WTC11 (cell line): ENCODE measurements around the gene ZDHHC14. TPM values are rescaled to one million over a fixed set of nuclear protein-coding genes. Genes with fewer than 3 reads are reported as not detected.

ENCODE experiments used
- ATAC-seq: fragments of 200-7000 bp; cut with Tn5 transposase; 2 replicates; pipeline ENCODE4 v1.10.0; 2021; ENCODE audit warnings: mild to moderate bottlenecking, moderate library complexity
- CTCF ChIA-PET: fragments of 300-600 bp; sonication (Branson Sonifier 250); formaldehyde crosslinking; loops from one replicate; lab custom pipeline; 2021; ENCODE audit warnings: antibody characterized with exemption; lab: Charles Lee
- POLR2A ChIA-PET: fragments of 350-600 bp; sonication (Branson Sonifier 250); formaldehyde crosslinking; loops from one replicate; lab custom pipeline; 2021; ENCODE audit warnings: antibody characterized with exemption; lab: Charles Lee
- DNase-seq: peaks from one replicate; pipeline ENCODE4 v3.0.0; 2021; ENCODE audit warnings: low spot score
- H3K27ac Mint-ChIP-seq: 2 replicates; pipeline ENCODE4 v1.8.0; 2021; ENCODE audit warnings: mixed read lengths
- H3K27me3 Mint-ChIP-seq: 2 replicates; pipeline ENCODE4 v1.8.0; 2021; ENCODE audit warnings: low read depth, mild to moderate bottlenecking, moderate library complexity, mixed read lengths
- H3K36me3 Mint-ChIP-seq: 2 replicates; pipeline ENCODE4 v1.8.0; 2021; ENCODE audit warnings: mixed read lengths
- H3K4me1 Mint-ChIP-seq: 2 replicates; pipeline ENCODE4 v1.8.0; 2022; ENCODE audit warnings: mixed read lengths
- H3K4me3 Mint-ChIP-seq: 2 replicates; pipeline ENCODE4 v1.8.0; 2021; ENCODE audit warnings: mild to moderate bottlenecking, moderate library complexity, mixed read lengths
- H3K9me3 Mint-ChIP-seq: 2 replicates; pipeline ENCODE4 v1.8.0; 2021; ENCODE audit warnings: mixed read lengths
- ESRRA ChIP-seq: sonication (generic); formaldehyde crosslinking; IDR thresholded peaks from 2 replicates; pipeline ENCODE4 v1.8.1; 2022; ENCODE audit warnings: mild to moderate bottlenecking, missing genetic modification reagents, borderline replicate concordance
- FOXP1 ChIP-seq: sonication (generic); formaldehyde crosslinking; IDR thresholded peaks from 2 replicates; pipeline ENCODE4 v1.8.0; 2022; ENCODE audit warnings: missing genetic modification reagents, mild to moderate bottlenecking, moderate library complexity, borderline replicate concordance
- HMGA2 ChIP-seq: fragments of 250-450 bp; sonication (Bioruptor Pico); IDR thresholded peaks from 2 replicates; pipeline ENCODE4 v1.4.0; 2021; ENCODE audit warnings: mild to moderate bottlenecking, moderate library complexity
- MXD4 ChIP-seq: fragments of 250-450 bp; sonication (Bioruptor Pico); IDR thresholded peaks from 2 replicates; pipeline ENCODE4 v1.8.0; 2021; ENCODE audit warnings: mild to moderate bottlenecking, moderate library complexity, borderline replicate concordance
- OVOL2 ChIP-seq: fragments of 250-450 bp; sonication (Bioruptor Pico); IDR thresholded peaks from 2 replicates; pipeline ENCODE4 v1.9.0; 2021; ENCODE audit warnings: mild to moderate bottlenecking, borderline replicate concordance
- RELA ChIP-seq: sonication (generic); formaldehyde crosslinking; IDR thresholded peaks from 2 replicates; pipeline ENCODE4 v1.8.1; 2022; ENCODE audit warnings: missing genetic modification reagents, mild to moderate bottlenecking, borderline replicate concordance
- TEAD4 ChIP-seq: sonication (generic); formaldehyde crosslinking; IDR thresholded peaks from 2 replicates; pipeline ENCODE4 v1.8.0; 2022; ENCODE audit warnings: mild to moderate bottlenecking, missing genetic modification reagents
- ZNF263 ChIP-seq: sonication (generic); formaldehyde crosslinking; IDR thresholded peaks from 2 replicates; pipeline ENCODE4 v1.8.1; 2022; ENCODE audit warnings: low read depth, mild to moderate bottlenecking, moderate library complexity, missing genetic modification reagents
- ZNF396 ChIP-seq: fragments of 250-450 bp; sonication (Bioruptor Pico); IDR thresholded peaks from 2 replicates; pipeline ENCODE4 v1.8.0; 2021; ENCODE audit warnings: mild to moderate bottlenecking, moderate library complexity, borderline replicate concordance
- total RNA-seq: library from RNA; stranded (reverse); gene quantifications from 3 replicates; pipeline ENCODE4 v1.2.3, GENCODE V29; 2021
- TF ChIP-seq, protein P1 (sequence below): sonication (generic); formaldehyde crosslinking; IDR thresholded peaks from 2 replicates; pipeline ENCODE4 v1.8.0; 2023; ENCODE audit warnings: missing genetic modification reagents
- TF ChIP-seq, protein P2 (sequence below): sonication (generic); formaldehyde crosslinking; IDR thresholded peaks from 2 replicates; pipeline ENCODE4 v1.8.0; 2023; ENCODE audit warnings: missing genetic modification reagents, mild to moderate bottlenecking, borderline replicate concordance
- TF ChIP-seq, protein P3 (sequence below): sonication (generic); formaldehyde crosslinking; IDR thresholded peaks from 2 replicates; pipeline ENCODE4 v1.8.0; 2022; ENCODE audit warnings: mild to moderate bottlenecking, missing genetic modification reagents
- TF ChIP-seq, protein P4 (sequence below): sonication (generic); formaldehyde crosslinking; IDR thresholded peaks from 2 replicates; pipeline ENCODE4 v1.8.1; 2023; ENCODE audit warnings: mild to moderate bottlenecking, missing genetic modification reagents, moderate library complexity
- TF ChIP-seq, protein P5 (sequence below): sonication (generic); formaldehyde crosslinking; IDR thresholded peaks from 2 replicates; pipeline ENCODE4 v1.8.0; 2022; ENCODE audit warnings: mild to moderate bottlenecking, missing genetic modification reagents

The ZDHHC14 gene
- total RNA-seq, 1 experiment from 2014 or later = 6.6 TPM

DNA sequence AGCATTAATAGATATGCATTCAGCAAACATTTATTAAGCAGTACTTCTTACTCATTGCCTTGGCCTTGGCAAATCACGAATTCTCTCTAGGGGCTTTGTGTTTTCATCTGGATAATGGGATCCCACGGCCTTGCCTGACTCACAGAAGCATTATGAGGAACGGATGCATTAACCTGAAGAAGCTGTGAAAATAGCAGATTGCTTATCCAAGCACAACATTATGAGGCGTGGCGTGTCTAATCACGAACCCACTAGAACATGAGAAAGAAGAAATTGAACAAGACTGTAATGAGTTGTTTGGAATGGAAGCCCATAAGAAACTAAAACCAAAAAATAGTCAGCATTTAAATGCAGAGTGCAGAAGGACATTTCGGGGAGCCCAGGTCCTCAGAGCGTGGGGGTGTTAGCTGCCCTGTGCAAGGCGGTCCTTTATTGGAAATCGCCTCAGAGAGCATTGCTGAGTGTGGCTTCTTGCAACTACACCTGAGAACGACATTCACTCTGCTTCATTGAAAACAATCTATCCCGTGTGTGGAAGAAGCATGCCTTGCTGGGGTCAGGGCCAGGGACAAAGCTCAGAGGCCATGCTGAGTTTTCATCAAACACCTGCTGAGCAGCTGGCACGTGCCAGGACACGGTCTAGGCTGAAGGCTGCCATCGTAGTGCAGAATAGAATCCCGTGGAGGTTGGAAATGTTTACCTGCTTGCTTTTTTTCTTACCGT is 179.9 kb downstream of the ZDHHC14 start:
- H3K36me3 Mint-ChIP-seq = no peaks in the 10 kb centered on the region
- peaks cover 17% of the 10 kb centered on the region for H3K4me1 Mint-ChIP-seq
- no peaks in the 10 kb centered on the region for H3K9me3 Mint-ChIP-seq
- TF ChIP-seq ZNF396 (CRISPR knock-in tag) = no peak
- TF ChIP-seq, protein P1, sequence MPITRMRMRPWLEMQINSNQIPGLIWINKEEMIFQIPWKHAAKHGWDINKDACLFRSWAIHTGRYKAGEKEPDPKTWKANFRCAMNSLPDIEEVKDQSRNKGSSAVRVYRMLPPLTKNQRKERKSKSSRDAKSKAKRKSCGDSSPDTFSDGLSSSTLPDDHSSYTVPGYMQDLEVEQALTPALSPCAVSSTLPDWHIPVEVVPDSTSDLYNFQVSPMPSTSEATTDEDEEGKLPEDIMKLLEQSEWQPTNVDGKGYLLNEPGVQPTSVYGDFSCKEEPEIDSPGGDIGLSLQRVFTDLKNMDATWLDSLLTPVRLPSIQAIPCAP (CRISPR knock-in tag) = no peak
- no peak for TF ChIP-seq MXD4 (CRISPR knock-in tag)
- DNase-seq = no peak
- ChIA-PET POLR2A (no interaction called here), CTCF (no interaction called here)
- no peak overlapping the region; the same call in 1 of the 2 replicates for H3K27ac Mint-ChIP-seq
- H3K27me3 Mint-ChIP-seq = no peaks in the 10 kb centered on the region
- no peak for ATAC-seq
- H3K4me3 Mint-ChIP-seq = no peak overlapping the region

DNA sequence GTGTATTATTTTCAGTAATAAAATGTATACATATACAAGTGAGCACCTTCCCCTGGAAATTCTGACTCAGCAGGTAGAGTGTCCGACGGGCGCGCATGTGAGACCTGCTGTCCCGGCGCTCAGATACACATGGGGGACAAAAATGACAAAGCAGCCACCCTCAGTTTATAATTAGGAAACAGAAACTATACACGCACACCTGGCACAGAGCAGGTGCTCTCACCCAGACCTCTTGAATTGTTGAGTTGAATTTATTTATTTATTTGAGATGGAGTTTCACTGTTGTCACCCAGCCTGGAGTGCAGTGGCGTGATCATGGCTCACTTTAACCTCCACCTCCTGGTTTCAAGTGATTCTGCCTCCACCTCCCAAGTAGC is 180.4 kb downstream of the ZDHHC14 start:
- TF ChIP-seq ESRRA (no peak), FOXP1 (CRISPR knock-in tag) (no peak), OVOL2 (CRISPR knock-in tag) (no peak), RELA (CRISPR knock-in tag) (no peak)
- TF ChIP-seq, protein P2, sequence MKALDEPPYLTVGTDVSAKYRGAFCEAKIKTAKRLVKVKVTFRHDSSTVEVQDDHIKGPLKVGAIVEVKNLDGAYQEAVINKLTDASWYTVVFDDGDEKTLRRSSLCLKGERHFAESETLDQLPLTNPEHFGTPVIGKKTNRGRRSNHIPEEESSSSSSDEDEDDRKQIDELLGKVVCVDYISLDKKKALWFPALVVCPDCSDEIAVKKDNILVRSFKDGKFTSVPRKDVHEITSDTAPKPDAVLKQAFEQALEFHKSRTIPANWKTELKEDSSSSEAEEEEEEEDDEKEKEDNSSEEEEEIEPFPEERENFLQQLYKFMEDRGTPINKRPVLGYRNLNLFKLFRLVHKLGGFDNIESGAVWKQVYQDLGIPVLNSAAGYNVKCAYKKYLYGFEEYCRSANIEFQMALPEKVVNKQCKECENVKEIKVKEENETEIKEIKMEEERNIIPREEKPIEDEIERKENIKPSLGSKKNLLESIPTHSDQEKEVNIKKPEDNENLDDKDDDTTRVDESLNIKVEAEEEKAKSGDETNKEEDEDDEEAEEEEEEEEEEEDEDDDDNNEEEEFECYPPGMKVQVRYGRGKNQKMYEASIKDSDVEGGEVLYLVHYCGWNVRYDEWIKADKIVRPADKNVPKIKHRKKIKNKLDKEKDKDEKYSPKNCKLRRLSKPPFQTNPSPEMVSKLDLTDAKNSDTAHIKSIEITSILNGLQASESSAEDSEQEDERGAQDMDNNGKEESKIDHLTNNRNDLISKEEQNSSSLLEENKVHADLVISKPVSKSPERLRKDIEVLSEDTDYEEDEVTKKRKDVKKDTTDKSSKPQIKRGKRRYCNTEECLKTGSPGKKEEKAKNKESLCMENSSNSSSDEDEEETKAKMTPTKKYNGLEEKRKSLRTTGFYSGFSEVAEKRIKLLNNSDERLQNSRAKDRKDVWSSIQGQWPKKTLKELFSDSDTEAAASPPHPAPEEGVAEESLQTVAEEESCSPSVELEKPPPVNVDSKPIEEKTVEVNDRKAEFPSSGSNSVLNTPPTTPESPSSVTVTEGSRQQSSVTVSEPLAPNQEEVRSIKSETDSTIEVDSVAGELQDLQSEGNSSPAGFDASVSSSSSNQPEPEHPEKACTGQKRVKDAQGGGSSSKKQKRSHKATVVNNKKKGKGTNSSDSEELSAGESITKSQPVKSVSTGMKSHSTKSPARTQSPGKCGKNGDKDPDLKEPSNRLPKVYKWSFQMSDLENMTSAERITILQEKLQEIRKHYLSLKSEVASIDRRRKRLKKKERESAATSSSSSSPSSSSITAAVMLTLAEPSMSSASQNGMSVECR (CRISPR knock-in tag) = no peak
- TF ChIP-seq, protein P3, sequence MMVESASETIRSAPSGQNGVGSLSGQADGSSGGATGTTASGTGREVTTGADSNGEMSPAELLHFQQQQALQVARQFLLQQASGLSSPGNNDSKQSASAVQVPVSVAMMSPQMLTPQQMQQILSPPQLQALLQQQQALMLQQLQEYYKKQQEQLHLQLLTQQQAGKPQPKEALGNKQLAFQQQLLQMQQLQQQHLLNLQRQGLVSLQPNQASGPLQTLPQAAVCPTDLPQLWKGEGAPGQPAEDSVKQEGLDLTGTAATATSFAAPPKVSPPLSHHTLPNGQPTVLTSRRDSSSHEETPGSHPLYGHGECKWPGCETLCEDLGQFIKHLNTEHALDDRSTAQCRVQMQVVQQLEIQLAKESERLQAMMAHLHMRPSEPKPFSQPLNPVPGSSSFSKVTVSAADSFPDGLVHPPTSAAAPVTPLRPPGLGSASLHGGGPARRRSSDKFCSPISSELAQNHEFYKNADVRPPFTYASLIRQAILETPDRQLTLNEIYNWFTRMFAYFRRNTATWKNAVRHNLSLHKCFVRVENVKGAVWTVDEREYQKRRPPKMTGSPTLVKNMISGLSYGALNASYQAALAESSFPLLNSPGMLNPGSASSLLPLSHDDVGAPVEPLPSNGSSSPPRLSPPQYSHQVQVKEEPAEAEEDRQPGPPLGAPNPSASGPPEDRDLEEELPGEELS (CRISPR knock-in tag) = no peak
- Mint-ChIP-seq H3K36me3 (no peaks in the 10 kb centered on the region; the same call in 1 of the 2 replicates), H3K9me3 (no peaks in the 10 kb centered on the region), H3K4me1 (peaks cover 13% of the 10 kb centered on the region), H3K27ac (no peak overlapping the region), H3K4me3 (no peak overlapping the region), H3K27me3 (no peaks in the 10 kb centered on the region)
- DNase-seq (no peak), ATAC-seq (no peak)
- CTCF ChIA-PET = no interaction called here
- POLR2A ChIA-PET = no interaction called here

DNA sequence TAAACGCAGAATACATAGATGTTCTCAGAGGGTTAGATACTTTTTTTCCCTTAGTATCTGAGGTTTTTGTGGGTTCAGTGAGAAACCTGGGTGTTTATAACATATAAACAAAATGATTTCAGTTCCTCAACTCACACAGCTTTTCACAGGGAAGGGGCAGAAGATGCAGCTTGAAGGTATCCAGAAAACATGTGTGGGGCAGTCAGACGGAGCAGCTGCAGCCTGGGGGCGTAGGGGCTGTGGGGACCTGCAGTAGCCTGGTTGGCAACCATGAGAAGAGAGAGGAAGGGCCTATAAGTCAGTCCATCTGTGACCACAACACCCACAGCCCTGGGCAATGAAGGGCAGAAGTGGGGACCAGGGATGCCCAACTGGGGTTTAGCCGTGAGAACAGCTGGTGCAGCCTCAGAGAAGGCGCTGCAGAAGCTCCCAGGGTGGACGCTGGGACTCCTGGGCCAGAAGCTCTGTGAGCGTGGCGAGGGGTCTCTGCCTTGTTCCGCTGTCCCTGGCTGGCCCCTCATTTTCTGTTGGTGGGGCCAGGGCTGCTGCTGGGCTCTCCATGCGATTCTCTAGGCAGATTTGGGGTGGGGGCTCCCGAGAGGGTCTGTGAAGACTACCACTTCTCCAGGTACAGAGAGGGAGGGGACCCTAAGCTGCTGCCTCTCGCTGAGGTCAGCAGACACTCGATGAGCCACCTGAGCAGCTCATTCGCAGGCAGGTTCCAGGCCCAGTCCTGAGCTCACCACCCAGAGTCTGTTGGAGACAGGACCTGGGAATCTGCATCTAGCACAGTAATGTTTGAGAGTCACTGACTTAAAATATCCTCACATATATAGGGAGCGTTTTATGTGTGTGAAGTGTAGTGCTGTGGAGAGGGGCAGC is 181.2 kb downstream of the ZDHHC14 start:
- no peaks in the 10 kb centered on the region for H3K9me3 Mint-ChIP-seq
- peaks cover 2% of the 10 kb centered on the region; the same call in 1 of the 2 replicates for H3K36me3 Mint-ChIP-seq
- ATAC-seq = no peak
- no peaks in the 10 kb centered on the region for H3K27me3 Mint-ChIP-seq
- no peak overlapping the region for H3K27ac Mint-ChIP-seq
- CTCF ChIA-PET = no interaction called here
- H3K4me3 Mint-ChIP-seq = no peak overlapping the region
- TF ChIP-seq TEAD4 (CRISPR knock-in tag) (no peak), HMGA2 (no peak), ZNF263 (no peak), OVOL2 (CRISPR knock-in tag) (no peak)
- TF ChIP-seq, protein P4, sequence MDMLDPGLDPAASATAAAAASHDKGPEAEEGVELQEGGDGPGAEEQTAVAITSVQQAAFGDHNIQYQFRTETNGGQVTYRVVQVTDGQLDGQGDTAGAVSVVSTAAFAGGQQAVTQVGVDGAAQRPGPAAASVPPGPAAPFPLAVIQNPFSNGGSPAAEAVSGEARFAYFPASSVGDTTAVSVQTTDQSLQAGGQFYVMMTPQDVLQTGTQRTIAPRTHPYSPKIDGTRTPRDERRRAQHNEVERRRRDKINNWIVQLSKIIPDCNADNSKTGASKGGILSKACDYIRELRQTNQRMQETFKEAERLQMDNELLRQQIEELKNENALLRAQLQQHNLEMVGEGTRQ (CRISPR knock-in tag) = no peak
- TF ChIP-seq, protein P5, sequence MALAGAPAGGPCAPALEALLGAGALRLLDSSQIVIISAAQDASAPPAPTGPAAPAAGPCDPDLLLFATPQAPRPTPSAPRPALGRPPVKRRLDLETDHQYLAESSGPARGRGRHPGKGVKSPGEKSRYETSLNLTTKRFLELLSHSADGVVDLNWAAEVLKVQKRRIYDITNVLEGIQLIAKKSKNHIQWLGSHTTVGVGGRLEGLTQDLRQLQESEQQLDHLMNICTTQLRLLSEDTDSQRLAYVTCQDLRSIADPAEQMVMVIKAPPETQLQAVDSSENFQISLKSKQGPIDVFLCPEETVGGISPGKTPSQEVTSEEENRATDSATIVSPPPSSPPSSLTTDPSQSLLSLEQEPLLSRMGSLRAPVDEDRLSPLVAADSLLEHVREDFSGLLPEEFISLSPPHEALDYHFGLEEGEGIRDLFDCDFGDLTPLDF (CRISPR knock-in tag) = no peak
- POLR2A ChIA-PET = no interaction called here
- no peak for DNase-seq
- H3K4me1 Mint-ChIP-seq = peaks cover 6% of the 10 kb centered on the region; the same call in 1 of the 2 replicates
